GM13976 (cell line): Measurements from ENCODE around the gene PARP1.

Source experiments
- DNase-seq: peaks from one replicate; pipeline ENCODE4 v3.0.0; 2012; ENCODE audit warnings: low spot score
- CTCF ChIP-seq: IDR thresholded peaks from 2 replicates; pipeline ENCODE4 v1.5.1; 2012; ENCODE audit warnings: borderline replicate concordance, mild to moderate bottlenecking; ENCODE audit not compliant: insufficient read depth; ENCODE audit errors: extremely low read depth, missing control alignments, control extremely low read depth
- in situ Hi-C: fragments of 300-500 bp; cut with MboI; formaldehyde crosslinking; loops from one replicate; pipeline ENCODE4 v1.12.0; 2022; ENCODE audit warnings: low sequenced_read_pairs, mixed read lengths, inconsistent platforms; ENCODE audit not compliant: unreplicated experiment

PARP1 gene

GRCh38 chr1:226373376-226373775 lies 34.5 kb downstream of the PARP1 start:
- no peak for TF ChIP-seq CTCF

GRCh38 chr1:226372885-226373284 lies 35.0 kb downstream of the PARP1 start:
- TF ChIP-seq CTCF = no peak
- DNase-seq = no peak
- in situ Hi-C loops = no loop called here

More at GRCh38 chr1:226373376-226373775, 34.5 kb downstream of the PARP1 start:
- DNase-seq = no peak
- in situ Hi-C loops = no loop called here

GRCh38 chr1:226371866-226372490 lies 35.9 kb downstream of the PARP1 start:
- TF ChIP-seq CTCF = no peak
- DNase-seq = no peak
- in situ Hi-C loops = no loop called here

- in situ Hi-C loops = no loop called here
- DNase-seq = no peak
- TF ChIP-seq CTCF = no peak
Observed at GRCh38 chr1:226371027-226371694, 36.7 kb downstream of the PARP1 start.

GRCh38 chr1:226370144-226370923 lies 37.6 kb downstream of the PARP1 start:
- DNase-seq = peak; percentile 55
- in situ Hi-C loops = no loop called here
- no peak for TF ChIP-seq CTCF

- DNase-seq = no peak
- in situ Hi-C loops = no loop called here
- TF ChIP-seq CTCF = no peak
Observed at GRCh38 chr1:226369110-226369509, 38.8 kb downstream of the PARP1 start.
